PC-3 (cell line): Measurements from ENCODE around the gene CFAP20DC. TPM values are rescaled to one million over a fixed set of nuclear protein-coding genes. Genes with fewer than 3 reads are reported as not detected.
A peak's percentile ranks its signal among the peaks of the same experiment; 100 is the strongest.

ENCODE experiments used
- ATAC-seq: fragments of 200-7000 bp; cut with Tn5 transposase; 2 replicates; pipeline ENCODE4 v1.9.1; 2020; ENCODE audit warnings: mild to moderate bottlenecking, moderate library complexity
- BruUV-seq: library from RNA; stranded (reverse); fragments of 400-500 nt; replicated peaks from 2 replicates; lab custom pipeline; 2021; lab: Mats Ljungman, UMichigan
- CTCF ChIA-PET: fragments of 300-600 bp; sonication (Branson Sonifier 250); formaldehyde crosslinking; loops from one replicate; lab custom pipeline; 2022; ENCODE audit warnings: antibody characterized with exemption; lab: Charles Lee
- POLR2A ChIA-PET: fragments of 300-600 bp; sonication (Branson Sonifier 250); formaldehyde crosslinking; loops from one replicate; lab custom pipeline; 2022; ENCODE audit warnings: antibody characterized with exemption; ENCODE audit not compliant: unreplicated experiment; lab: Charles Lee
- DNase-seq: peaks from one replicate; pipeline ENCODE4 v3.0.0-alpha.2; 2015
- H2AFZ ChIP-seq: fragments of 300-600 bp; sonication (generic); 2 replicates; pipeline ENCODE4 v1.6.0; 2016; ENCODE audit warnings: antibody characterized with exemption, low read length
- H3F3A ChIP-seq: fragments of 300-600 bp; sonication (generic); one replicate; pipeline ENCODE4 v1.6.0; 2017; ENCODE audit warnings: antibody characterized with exemption, low read length, control low read depth, mild to moderate bottlenecking; ENCODE audit not compliant: unreplicated experiment
- H3K27ac ChIP-seq: fragments of 300-600 bp; sonication (generic); 2 replicates; pipeline ENCODE4 v1.5.1; 2016; ENCODE audit warnings: mild to moderate bottlenecking, low read length
- H3K27me3 ChIP-seq: fragments of 300-600 bp; sonication (generic); 2 replicates; pipeline ENCODE4 v1.6.1; 2016; ENCODE audit warnings: low read length, mixed read lengths
- H3K36me3 ChIP-seq: fragments of 300-600 bp; sonication (generic); 2 replicates; pipeline ENCODE4 v1.6.1; 2016; ENCODE audit warnings: low read depth, mixed run types, low read length, mixed read lengths
- H3K4me1 ChIP-seq: fragments of 300-600 bp; sonication (generic); 2 replicates; pipeline ENCODE4 v1.5.1; 2016; ENCODE audit warnings: low read length; ENCODE audit not compliant: insufficient read depth
- H3K4me2 ChIP-seq: fragments of 300-600 bp; sonication (generic); 2 replicates; pipeline ENCODE4 v1.6.0; 2016; ENCODE audit warnings: low read length
- H3K4me3 ChIP-seq: fragments of 300-600 bp; sonication (generic); 2 replicates; pipeline ENCODE4 v1.5.1; 2016; ENCODE audit warnings: mild to moderate bottlenecking, low read length, mixed read lengths
- H3K79me2 ChIP-seq: fragments of 300-600 bp; sonication (generic); 2 replicates; pipeline ENCODE4 v1.6.1; 2017; ENCODE audit warnings: low read length, mixed read lengths
- H3K9ac ChIP-seq: fragments of 300-600 bp; sonication (generic); 2 replicates; pipeline ENCODE4 v1.6.0; 2016; ENCODE audit warnings: mild to moderate bottlenecking, low read length
- H3K9me2 ChIP-seq: fragments of 300-600 bp; sonication (generic); replicated peaks from 2 replicates; pipeline ENCODE4 v1.6.1; 2016; ENCODE audit warnings: mixed run types, low read length, mixed read lengths
- H3K9me3 ChIP-seq: fragments of 300-600 bp; sonication (generic); 2 replicates; pipeline ENCODE4 v1.6.1; 2016; ENCODE audit warnings: low read length, mixed read lengths
- H4K20me1 ChIP-seq: fragments of 300-600 bp; sonication (generic); 2 replicates; pipeline ENCODE4 v1.6.1; 2016; ENCODE audit warnings: low read length, mixed read lengths
- EZH2 ChIP-seq: fragments of 300-600 bp; sonication (generic); IDR thresholded peaks from one replicate; pipeline ENCODE4 v1.6.1; 2017; ENCODE audit warnings: antibody characterized with exemption, mild to moderate bottlenecking, low read length; ENCODE audit not compliant: unreplicated experiment
- EZH2phosphoT487 ChIP-seq: fragments of 300-600 bp; sonication (generic); IDR thresholded peaks from 2 replicates; pipeline ENCODE4 v1.6.1; 2018; ENCODE audit warnings: mild to moderate bottlenecking, antibody characterized with exemption, low read length, borderline replicate concordance
- intact Hi-C: fragments of 100-400 bp; cut with micrococcal nuclease; formaldehyde crosslinking; loops from 2 replicates; pipeline ENCODE4 v1.9.0; 2023
- total RNA-seq: library from RNA; depleted of rRNA; stranded (reverse); fragments of >200 nt; gene quantifications from 2 replicates; pipeline ENCODE4 v1.2.3, GENCODE V29; 2014
- TF ChIP-seq, protein P1 (sequence below): fragments of 300-600 bp; sonication (generic); conservative IDR thresholded peaks from 2 replicates; pipeline ENCODE4 v1.5.1; 2017; ENCODE audit warnings: antibody characterized with exemption, low read depth, mild to moderate bottlenecking, low read length

The CFAP20DC gene
- total RNA-seq, 1 experiment from 2014 or later = 15.4 TPM

GRCh38 chr3:58833491-58833890, 216.3 kb downstream of the CFAP20DC start:
- TF ChIP-seq, protein P1, sequence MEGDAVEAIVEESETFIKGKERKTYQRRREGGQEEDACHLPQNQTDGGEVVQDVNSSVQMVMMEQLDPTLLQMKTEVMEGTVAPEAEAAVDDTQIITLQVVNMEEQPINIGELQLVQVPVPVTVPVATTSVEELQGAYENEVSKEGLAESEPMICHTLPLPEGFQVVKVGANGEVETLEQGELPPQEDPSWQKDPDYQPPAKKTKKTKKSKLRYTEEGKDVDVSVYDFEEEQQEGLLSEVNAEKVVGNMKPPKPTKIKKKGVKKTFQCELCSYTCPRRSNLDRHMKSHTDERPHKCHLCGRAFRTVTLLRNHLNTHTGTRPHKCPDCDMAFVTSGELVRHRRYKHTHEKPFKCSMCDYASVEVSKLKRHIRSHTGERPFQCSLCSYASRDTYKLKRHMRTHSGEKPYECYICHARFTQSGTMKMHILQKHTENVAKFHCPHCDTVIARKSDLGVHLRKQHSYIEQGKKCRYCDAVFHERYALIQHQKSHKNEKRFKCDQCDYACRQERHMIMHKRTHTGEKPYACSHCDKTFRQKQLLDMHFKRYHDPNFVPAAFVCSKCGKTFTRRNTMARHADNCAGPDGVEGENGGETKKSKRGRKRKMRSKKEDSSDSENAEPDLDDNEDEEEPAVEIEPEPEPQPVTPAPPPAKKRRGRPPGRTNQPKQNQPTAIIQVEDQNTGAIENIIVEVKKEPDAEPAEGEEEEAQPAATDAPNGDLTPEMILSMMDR = no peak
- Histone ChIP-seq H3K27ac (no peak overlapping the region), H3K9ac (no peak overlapping the region), H3F3A (no peaks in the 10 kb centered on the region), H2AFZ (no peak overlapping the region), H3K4me1 (no peaks in the 10 kb centered on the region), H3K4me2 (no peak overlapping the region), H3K27me3 (no peaks in the 10 kb centered on the region), H3K36me3 (no peaks in the 10 kb centered on the region), H3K79me2 (no peaks in the 10 kb centered on the region), H3K4me3 (no peak overlapping the region), H3K9me3 (no peaks in the 10 kb centered on the region), H4K20me1 (no peaks in the 10 kb centered on the region), H3K9me2 (no peaks in the 10 kb centered on the region)
- CTCF ChIA-PET = no interaction called here
- intact Hi-C loops = no loop called here
- DNase-seq (no peak), ATAC-seq (no peak)
- BruUV-seq = no TSS peak
- POLR2A ChIA-PET = no interaction called here

GRCh38 chr3:58829321-58830000, 220.4 kb downstream of the CFAP20DC start:
- Histone ChIP-seq H3K4me2 (no peak overlapping the region), H3K9ac (no peak overlapping the region), H3K79me2 (no peaks in the 10 kb centered on the region), H3F3A (no peaks in the 10 kb centered on the region), H3K9me3 (no peaks in the 10 kb centered on the region), H3K4me1 (no peaks in the 10 kb centered on the region), H3K27me3 (no peaks in the 10 kb centered on the region), H4K20me1 (no peaks in the 10 kb centered on the region), H3K36me3 (no peaks in the 10 kb centered on the region), H2AFZ (no peak overlapping the region), H3K9me2 (no peaks in the 10 kb centered on the region), H3K27ac (no peak overlapping the region), H3K4me3 (no peak overlapping the region)
- no peak for DNase-seq
- ChIA-PET POLR2A (no interaction called here), CTCF (no interaction called here)
- TF ChIP-seq, protein P1 = no peak
- TF ChIP-seq EZH2phosphoT487 (no peak), EZH2 (no peak)
- ATAC-seq = no peak
- no TSS peak for BruUV-seq
- intact Hi-C loops = loop anchor here (10.0 kb wide), 1 partner anchor 985 kb away; no protein-coding TSS in a partner anchor

DNA sequence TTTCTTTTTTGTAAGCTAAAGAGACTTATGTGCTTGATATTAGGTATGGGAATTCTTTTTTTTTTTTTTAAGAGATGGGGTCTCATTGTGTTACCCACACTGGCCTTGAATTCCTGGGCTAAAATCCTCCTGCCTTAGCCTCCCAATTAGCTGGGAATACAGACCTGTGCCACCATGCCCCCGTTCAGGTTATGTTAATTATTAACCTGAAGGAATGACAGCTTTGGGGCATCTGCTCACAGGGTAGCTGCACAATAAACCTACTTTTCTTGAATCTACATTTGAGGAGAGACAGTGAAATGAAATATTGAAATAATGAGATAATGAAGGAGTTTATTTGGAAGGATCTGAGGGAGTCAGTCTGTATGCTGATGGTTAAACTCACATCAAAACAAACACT, 225.0 kb downstream of the CFAP20DC start:
- ChIA-PET POLR2A (no interaction called here), CTCF (interaction anchor here (0.7 to 1.6 kb wide), 4 partner anchors 174 to 228 kb away, joined by 4 to 8 read pairs (median 6); no protein-coding TSS in a partner anchor)
- ATAC-seq = no peak
- Histone ChIP-seq H3K79me2 (no peaks in the 10 kb centered on the region), H3K9me3 (no peaks in the 10 kb centered on the region), H3K9me2 (no peaks in the 10 kb centered on the region), H3K36me3 (no peaks in the 10 kb centered on the region), H3K27ac (no peak overlapping the region), H4K20me1 (no peaks in the 10 kb centered on the region), H3K4me2 (no peak overlapping the region), H2AFZ (0 out of 2 replicates have a peak overlapping the region, but pooled peaks have one; percentile 6), H3K9ac (no peak overlapping the region), H3K4me3 (no peak overlapping the region), H3K27me3 (no peaks in the 10 kb centered on the region), H3K4me1 (no peaks in the 10 kb centered on the region), H3F3A (no peaks in the 10 kb centered on the region)
- TF ChIP-seq, protein P1 = no peak
- TF ChIP-seq EZH2phosphoT487 (no peak), EZH2 (no peak)
- no TSS peak for BruUV-seq
- intact Hi-C loops = loop anchor here (2.0 to 10.0 kb wide), 7 partner anchors 170 to 1032 kb away; no protein-coding TSS in a partner anchor
- no peak for DNase-seq
